DOHH2 (cell line): ENCODE data around the gene EPHB1.

Experiments used
- H3F3A ChIP-seq: fragments of 200-600 bp; sonication (generic), shearing (Covaris generic); 2 replicates; pipeline ENCODE4 v1.6.0; 2016; ENCODE audit warnings: antibody characterized with exemption, mild to moderate bottlenecking; ENCODE audit not compliant: control insufficient read depth, insufficient read depth
- H3K27ac ChIP-seq: fragments of 200-600 bp; sonication (generic); 2 replicates; pipeline ENCODE4 v1.5.1; 2014; ENCODE audit warnings: low read depth, mild to moderate bottlenecking, low read length, moderate library complexity
- H3K27me3 ChIP-seq: fragments of 200-600 bp; sonication (generic); 2 replicates; pipeline ENCODE4 v1.6.1; 2014; ENCODE audit warnings: mild to moderate bottlenecking, low read length, mixed read lengths; ENCODE audit not compliant: control insufficient read depth
- H3K36me3 ChIP-seq: fragments of 200-600 bp; sonication (generic); 2 replicates; pipeline ENCODE4 v1.6.1; 2014; ENCODE audit warnings: mild to moderate bottlenecking, low read length, moderate library complexity, mixed read lengths; ENCODE audit not compliant: control insufficient read depth
- H3K4me1 ChIP-seq: fragments of 200-600 bp; sonication (generic); 2 replicates; pipeline ENCODE4 v1.6.1; 2014; ENCODE audit warnings: mild to moderate bottlenecking, low read length, mixed read lengths; ENCODE audit not compliant: control insufficient read depth
- H3K4me2 ChIP-seq: fragments of 200-600 bp; sonication (generic); 2 replicates; pipeline ENCODE4 v1.6.0; 2014; ENCODE audit warnings: mild to moderate bottlenecking, low read length, moderate library complexity
- H3K4me3 ChIP-seq: fragments of 200-600 bp; sonication (generic); 2 replicates; pipeline ENCODE4 v1.5.1; 2014; ENCODE audit warnings: mild to moderate bottlenecking, low read length, mixed read lengths
- H3K79me2 ChIP-seq: fragments of 200-600 bp; sonication (generic); 2 replicates; pipeline ENCODE4 v1.6.1; 2014; ENCODE audit warnings: mild to moderate bottlenecking, low read length, mixed read lengths; ENCODE audit not compliant: control insufficient read depth
- H3K9me2 ChIP-seq: fragments of 200-600 bp; sonication (generic); replicated peaks from 2 replicates; pipeline ENCODE4 v1.6.1; 2014; ENCODE audit warnings: mild to moderate bottlenecking, low read length, mixed read lengths; ENCODE audit not compliant: control insufficient read depth
- H3K9me3 ChIP-seq: fragments of 200-600 bp; sonication (generic); 2 replicates; pipeline ENCODE4 v1.6.1; 2014; ENCODE audit warnings: antibody characterized with exemption, low read length, mixed read lengths; ENCODE audit not compliant: control insufficient read depth, insufficient read depth
- H4K20me1 ChIP-seq: fragments of 200-600 bp; sonication (generic); 2 replicates; pipeline ENCODE4 v1.6.0; 2014; ENCODE audit warnings: low read depth, mild to moderate bottlenecking, antibody characterized with exemption, low read length, moderate library complexity; ENCODE audit not compliant: control insufficient read depth, insufficient read depth
- CTCF ChIP-seq: fragments of 200-600 bp; sonication (generic); IDR thresholded peaks from one replicate; pipeline ENCODE4 v1.5.1; 2014; ENCODE audit warnings: antibody characterized with exemption, mild to moderate bottlenecking, low read depth, low read length; ENCODE audit not compliant: poor library complexity, severe bottlenecking
- EZH2phosphoT487 ChIP-seq: fragments of 200-600 bp; sonication (generic); IDR thresholded peaks from 2 replicates; pipeline ENCODE4 v1.6.1; 2017; ENCODE audit warnings: borderline replicate concordance, mild to moderate bottlenecking, antibody characterized with exemption, low read length, moderate library complexity, mixed read lengths

EPHB1 gene

GRCh38 chr3:135007607-135008006 lies 212.5 kb downstream of the EPHB1 start:
- H3K4me1 ChIP-seq, result no peaks in the 10 kb centered on the region
- no peaks in the 10 kb centered on the region for H3K79me2 ChIP-seq
- no peaks in the 10 kb centered on the region for H3K9me3 ChIP-seq
- no peak overlapping the region for H3K27ac ChIP-seq
- TF ChIP-seq EZH2phosphoT487 (no peak), CTCF (no peak)
- no peaks in the 10 kb centered on the region for H3F3A ChIP-seq
- H3K27me3 ChIP-seq, result no peaks in the 10 kb centered on the region
- no peaks in the 10 kb centered on the region for H4K20me1 ChIP-seq
- H3K4me2 ChIP-seq, result no peak overlapping the region
- H3K4me3 ChIP-seq, result no peak overlapping the region
- no peaks in the 10 kb centered on the region for H3K36me3 ChIP-seq
- no peaks in the 10 kb centered on the region for H3K9me2 ChIP-seq

DNA sequence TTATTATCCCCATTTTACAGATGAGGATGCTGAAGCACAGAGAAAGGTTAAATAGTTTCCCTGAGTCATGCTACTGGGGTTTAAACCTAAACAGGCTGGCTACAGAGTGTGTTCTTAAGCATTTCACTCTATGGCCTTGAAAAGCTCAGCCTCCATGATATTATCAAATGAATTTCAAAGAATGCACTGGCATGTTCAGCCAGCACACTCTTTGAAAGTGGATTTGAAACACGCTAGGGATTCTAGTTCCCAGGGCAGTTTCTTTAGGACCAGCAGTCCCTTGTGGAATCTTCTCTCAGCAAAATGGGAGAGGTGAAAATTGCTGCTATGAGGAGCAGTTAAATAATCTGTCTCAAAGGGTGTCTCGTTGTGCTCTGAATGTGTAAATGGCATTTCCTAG lies 213.3 kb downstream of the EPHB1 start:
- Histone ChIP-seq H3K9me3 (no peaks in the 10 kb centered on the region), H3K4me2 (no peak overlapping the region), H3K79me2 (no peaks in the 10 kb centered on the region), H3K4me3 (no peak overlapping the region), H3K27ac (no peak overlapping the region), H3K36me3 (no peaks in the 10 kb centered on the region), H3K9me2 (no peaks in the 10 kb centered on the region), H3K4me1 (no peaks in the 10 kb centered on the region), H4K20me1 (no peaks in the 10 kb centered on the region), H3K27me3 (no peaks in the 10 kb centered on the region), H3F3A (no peaks in the 10 kb centered on the region)
- TF ChIP-seq EZH2phosphoT487, result no peak
- TF ChIP-seq CTCF, result no peak

GRCh38 chr3:135009014-135009413 lies 214.0 kb downstream of the EPHB1 start:
- Histone ChIP-seq H3K4me2 (no peak overlapping the region), H3K27me3 (no peaks in the 10 kb centered on the region), H3K36me3 (no peaks in the 10 kb centered on the region), H3F3A (no peaks in the 10 kb centered on the region), H3K27ac (no peak overlapping the region), H3K4me3 (no peak overlapping the region), H3K4me1 (no peaks in the 10 kb centered on the region), H3K9me2 (no peaks in the 10 kb centered on the region), H3K9me3 (no peaks in the 10 kb centered on the region), H3K79me2 (no peaks in the 10 kb centered on the region), H4K20me1 (no peaks in the 10 kb centered on the region)
- TF ChIP-seq CTCF (no peak), EZH2phosphoT487 (no peak)

- TF ChIP-seq CTCF (no peak), EZH2phosphoT487 (no peak)
- H4K20me1 ChIP-seq, result no peaks in the 10 kb centered on the region
Measured at GRCh38 chr3:135012101-135012500, 217.0 kb downstream of the EPHB1 start.

More at GRCh38 chr3:135012101-135012500, 217.0 kb downstream of the EPHB1 start:
- Histone ChIP-seq H3K4me3 (no peak overlapping the region), H3K4me1 (no peaks in the 10 kb centered on the region), H3K79me2 (no peaks in the 10 kb centered on the region), H3F3A (no peaks in the 10 kb centered on the region), H3K9me3 (no peaks in the 10 kb centered on the region), H3K4me2 (no peak overlapping the region), H3K27ac (no peak overlapping the region), H3K36me3 (no peaks in the 10 kb centered on the region), H3K9me2 (no peaks in the 10 kb centered on the region), H3K27me3 (no peaks in the 10 kb centered on the region)
